WTC11 (cell line): Measurements from ENCODE around the gene AFP. TPM values are rescaled to one million over a fixed set of nuclear protein-coding genes. Genes with fewer than 3 reads are reported as not detected.

ENCODE experiments used
- ATAC-seq: fragments of 200-7000 bp; cut with Tn5 transposase; 2 replicates; pipeline ENCODE4 v1.10.0; 2021; ENCODE audit warnings: mild to moderate bottlenecking, moderate library complexity
- CTCF ChIA-PET: fragments of 300-600 bp; sonication (Branson Sonifier 250); formaldehyde crosslinking; loops from one replicate; lab custom pipeline; 2021; ENCODE audit warnings: antibody characterized with exemption; lab: Charles Lee
- POLR2A ChIA-PET: fragments of 350-600 bp; sonication (Branson Sonifier 250); formaldehyde crosslinking; loops from one replicate; lab custom pipeline; 2021; ENCODE audit warnings: antibody characterized with exemption; lab: Charles Lee
- DNase-seq: peaks from one replicate; pipeline ENCODE4 v3.0.0; 2021; ENCODE audit warnings: low spot score
- H3K27ac Mint-ChIP-seq: 2 replicates; pipeline ENCODE4 v1.8.0; 2021; ENCODE audit warnings: mixed read lengths
- H3K27me3 Mint-ChIP-seq: 2 replicates; pipeline ENCODE4 v1.8.0; 2021; ENCODE audit warnings: low read depth, mild to moderate bottlenecking, moderate library complexity, mixed read lengths
- H3K36me3 Mint-ChIP-seq: 2 replicates; pipeline ENCODE4 v1.8.0; 2021; ENCODE audit warnings: mixed read lengths
- H3K4me1 Mint-ChIP-seq: 2 replicates; pipeline ENCODE4 v1.8.0; 2022; ENCODE audit warnings: mixed read lengths
- H3K4me3 Mint-ChIP-seq: 2 replicates; pipeline ENCODE4 v1.8.0; 2021; ENCODE audit warnings: mild to moderate bottlenecking, moderate library complexity, mixed read lengths
- H3K9me3 Mint-ChIP-seq: 2 replicates; pipeline ENCODE4 v1.8.0; 2021; ENCODE audit warnings: mixed read lengths
- AR ChIP-seq: fragments of 250-450 bp; sonication (Bioruptor Pico); IDR thresholded peaks from 2 replicates; pipeline ENCODE4 v1.9.0; 2021; ENCODE audit warnings: mild to moderate bottlenecking
- CBFB ChIP-seq: sonication (generic); formaldehyde crosslinking; IDR thresholded peaks from 2 replicates; pipeline ENCODE4 v1.8.1; 2022; ENCODE audit warnings: mild to moderate bottlenecking, low read depth, missing genetic modification reagents
- CREM ChIP-seq: sonication (generic); formaldehyde crosslinking; IDR thresholded peaks from 2 replicates; pipeline ENCODE4 v1.8.1; 2022; ENCODE audit warnings: mild to moderate bottlenecking, missing genetic modification reagents, moderate library complexity
- FOXK1 ChIP-seq: sonication (generic); formaldehyde crosslinking; IDR thresholded peaks from 2 replicates; pipeline ENCODE4 v1.8.0; 2022; ENCODE audit warnings: mild to moderate bottlenecking, moderate library complexity, missing genetic modification reagents
- GRHL2 ChIP-seq: fragments of 250-450 bp; sonication (Bioruptor Pico); IDR thresholded peaks from 2 replicates; pipeline ENCODE4 v1.8.0; 2022; ENCODE audit warnings: mild to moderate bottlenecking, moderate library complexity; ENCODE audit not compliant: insufficient replicate concordance, severe bottlenecking
- SOX15 ChIP-seq: fragments of 250-450 bp; sonication (Bioruptor Pico); IDR thresholded peaks from 2 replicates; pipeline ENCODE4 v1.9.0; 2021; ENCODE audit warnings: mild to moderate bottlenecking
- STAT6 ChIP-seq: sonication (generic); formaldehyde crosslinking; conservative IDR thresholded peaks from 2 replicates; pipeline ENCODE4 v1.8.1; 2023; ENCODE audit warnings: mild to moderate bottlenecking, low read depth, missing genetic modification reagents, moderate library complexity
- ZNF219 ChIP-seq: sonication (generic); formaldehyde crosslinking; IDR thresholded peaks from 2 replicates; pipeline ENCODE4 v1.8.0; 2023; ENCODE audit warnings: missing genetic modification reagents, mild to moderate bottlenecking, borderline replicate concordance
- ZNF512 ChIP-seq: sonication (generic); formaldehyde crosslinking; IDR thresholded peaks from 2 replicates; pipeline ENCODE4 v1.8.1; 2022; ENCODE audit warnings: missing genetic modification reagents, borderline replicate concordance
- total RNA-seq: library from RNA; stranded (reverse); gene quantifications from 3 replicates; pipeline ENCODE4 v1.2.3, GENCODE V29; 2021
- TF ChIP-seq, protein P1 (sequence below): sonication (generic); formaldehyde crosslinking; conservative IDR thresholded peaks from 2 replicates; pipeline ENCODE4 v1.8.1; 2022; ENCODE audit warnings: mild to moderate bottlenecking, missing genetic modification reagents
- TF ChIP-seq, protein P2 (sequence below): fragments of 250-450 bp; sonication (Bioruptor Pico); IDR thresholded peaks from 2 replicates; pipeline ENCODE4 v2.1.2; 2022; ENCODE audit warnings: mild to moderate bottlenecking, moderate library complexity
- TF ChIP-seq, protein P3 (sequence below): sonication (generic); formaldehyde crosslinking; IDR thresholded peaks from 2 replicates; pipeline ENCODE4 v1.8.1; 2023; ENCODE audit warnings: mild to moderate bottlenecking, missing genetic modification reagents, borderline replicate concordance
- TF ChIP-seq, protein P4 (sequence below): sonication (generic); formaldehyde crosslinking; IDR thresholded peaks from 2 replicates; pipeline ENCODE4 v1.8.1; 2023; ENCODE audit warnings: mild to moderate bottlenecking, missing genetic modification reagents

The AFP gene
- total RNA-seq, 1 experiment from 2014 or later = 1.8 TPM

DNA sequence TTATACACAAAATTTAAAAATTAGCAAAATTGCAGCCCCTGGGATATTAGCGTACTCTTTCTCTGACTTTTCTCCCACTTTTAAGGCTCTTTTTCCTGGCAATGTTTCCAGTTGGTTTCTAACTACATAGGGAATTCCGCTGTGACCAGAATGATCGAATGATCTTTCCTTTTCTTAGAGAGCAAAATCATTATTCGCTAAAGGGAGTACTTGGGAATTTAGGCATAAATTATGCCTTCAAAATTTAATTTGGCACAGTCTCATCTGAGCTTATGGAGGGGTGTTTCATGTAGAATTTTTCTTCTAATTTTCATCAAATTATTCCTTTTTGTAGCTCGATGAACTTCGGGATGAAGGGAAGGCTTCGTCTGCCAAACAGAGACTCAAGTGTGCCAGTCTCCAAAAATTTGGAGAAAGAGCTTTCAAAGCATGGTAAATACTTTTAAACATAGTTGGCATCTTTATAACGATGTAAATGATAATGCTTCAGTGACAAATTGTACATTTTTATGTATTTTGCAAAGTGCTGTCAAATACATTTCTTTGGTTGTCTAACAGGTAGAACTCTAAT is 26.0 kb upstream of the AFP start:
- no peak overlapping the region for H3K27ac Mint-ChIP-seq
- H3K27me3 Mint-ChIP-seq = no peaks in the 10 kb centered on the region
- TF ChIP-seq CBFB (CRISPR knock-in tag) (no peak), GRHL2 (CRISPR knock-in tag) (no peak), FOXK1 (no peak), ZNF512 (CRISPR knock-in tag) (no peak), ZNF219 (CRISPR knock-in tag) (no peak), STAT6 (CRISPR knock-in tag) (no peak)
- H3K4me1 Mint-ChIP-seq = peaks cover 10% of the 10 kb centered on the region
- ChIA-PET CTCF (no interaction called here), POLR2A (no interaction called here)
- H3K36me3 Mint-ChIP-seq = no peaks in the 10 kb centered on the region
- no peak overlapping the region for H3K4me3 Mint-ChIP-seq
- DNase-seq (no peak), ATAC-seq (no peak)
- H3K9me3 Mint-ChIP-seq = no peaks in the 10 kb centered on the region

GRCh38 chr4:73410916-73411730 is 24.9 kb upstream of the AFP start:
- POLR2A ChIA-PET = no interaction called here
- CTCF ChIA-PET = interaction anchor here (1.1 kb wide), 1 partner anchor 78 kb away, joined by 3 read pairs; no protein-coding TSS in a partner anchor
- ATAC-seq = no peak
- Mint-ChIP-seq H3K36me3 (no peaks in the 10 kb centered on the region), H3K4me1 (peaks cover 13% of the 10 kb centered on the region), H3K9me3 (no peaks in the 10 kb centered on the region), H3K4me3 (no peak overlapping the region), H3K27me3 (no peaks in the 10 kb centered on the region), H3K27ac (no peak overlapping the region)
- no peak for TF ChIP-seq ZNF219 (CRISPR knock-in tag)
- TF ChIP-seq, protein P1, sequence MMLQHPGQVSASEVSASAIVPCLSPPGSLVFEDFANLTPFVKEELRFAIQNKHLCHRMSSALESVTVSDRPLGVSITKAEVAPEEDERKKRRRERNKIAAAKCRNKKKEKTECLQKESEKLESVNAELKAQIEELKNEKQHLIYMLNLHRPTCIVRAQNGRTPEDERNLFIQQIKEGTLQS = no peak
- no peak for TF ChIP-seq SOX15 (CRISPR knock-in tag)
- TF ChIP-seq, protein P2, sequence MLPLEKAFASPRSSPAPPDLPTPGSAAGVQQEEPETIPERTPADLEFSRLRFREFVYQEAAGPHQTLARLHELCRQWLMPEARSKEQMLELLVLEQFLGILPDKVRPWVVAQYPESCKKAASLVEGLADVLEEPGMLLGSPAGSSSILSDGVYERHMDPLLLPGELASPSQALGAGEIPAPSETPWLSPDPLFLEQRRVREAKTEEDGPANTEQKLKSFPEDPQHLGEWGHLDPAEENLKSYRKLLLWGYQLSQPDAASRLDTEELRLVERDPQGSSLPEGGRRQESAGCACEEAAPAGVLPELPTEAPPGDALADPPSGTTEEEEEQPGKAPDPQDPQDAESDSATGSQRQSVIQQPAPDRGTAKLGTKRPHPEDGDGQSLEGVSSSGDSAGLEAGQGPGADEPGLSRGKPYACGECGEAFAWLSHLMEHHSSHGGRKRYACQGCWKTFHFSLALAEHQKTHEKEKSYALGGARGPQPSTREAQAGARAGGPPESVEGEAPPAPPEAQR (CRISPR knock-in tag) = no peak
- TF ChIP-seq, protein P3, sequence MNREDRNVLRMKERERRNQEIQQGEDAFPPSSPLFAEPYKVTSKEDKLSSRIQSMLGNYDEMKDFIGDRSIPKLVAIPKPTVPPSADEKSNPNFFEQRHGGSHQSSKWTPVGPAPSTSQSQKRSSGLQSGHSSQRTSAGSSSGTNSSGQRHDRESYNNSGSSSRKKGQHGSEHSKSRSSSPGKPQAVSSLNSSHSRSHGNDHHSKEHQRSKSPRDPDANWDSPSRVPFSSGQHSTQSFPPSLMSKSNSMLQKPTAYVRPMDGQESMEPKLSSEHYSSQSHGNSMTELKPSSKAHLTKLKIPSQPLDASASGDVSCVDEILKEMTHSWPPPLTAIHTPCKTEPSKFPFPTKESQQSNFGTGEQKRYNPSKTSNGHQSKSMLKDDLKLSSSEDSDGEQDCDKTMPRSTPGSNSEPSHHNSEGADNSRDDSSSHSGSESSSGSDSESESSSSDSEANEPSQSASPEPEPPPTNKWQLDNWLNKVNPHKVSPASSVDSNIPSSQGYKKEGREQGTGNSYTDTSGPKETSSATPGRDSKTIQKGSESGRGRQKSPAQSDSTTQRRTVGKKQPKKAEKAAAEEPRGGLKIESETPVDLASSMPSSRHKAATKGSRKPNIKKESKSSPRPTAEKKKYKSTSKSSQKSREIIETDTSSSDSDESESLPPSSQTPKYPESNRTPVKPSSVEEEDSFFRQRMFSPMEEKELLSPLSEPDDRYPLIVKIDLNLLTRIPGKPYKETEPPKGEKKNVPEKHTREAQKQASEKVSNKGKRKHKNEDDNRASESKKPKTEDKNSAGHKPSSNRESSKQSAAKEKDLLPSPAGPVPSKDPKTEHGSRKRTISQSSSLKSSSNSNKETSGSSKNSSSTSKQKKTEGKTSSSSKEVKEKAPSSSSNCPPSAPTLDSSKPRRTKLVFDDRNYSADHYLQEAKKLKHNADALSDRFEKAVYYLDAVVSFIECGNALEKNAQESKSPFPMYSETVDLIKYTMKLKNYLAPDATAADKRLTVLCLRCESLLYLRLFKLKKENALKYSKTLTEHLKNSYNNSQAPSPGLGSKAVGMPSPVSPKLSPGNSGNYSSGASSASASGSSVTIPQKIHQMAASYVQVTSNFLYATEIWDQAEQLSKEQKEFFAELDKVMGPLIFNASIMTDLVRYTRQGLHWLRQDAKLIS (CRISPR knock-in tag) = no peak
- no peak for TF ChIP-seq CREM (CRISPR knock-in tag)
- TF ChIP-seq, protein P4, sequence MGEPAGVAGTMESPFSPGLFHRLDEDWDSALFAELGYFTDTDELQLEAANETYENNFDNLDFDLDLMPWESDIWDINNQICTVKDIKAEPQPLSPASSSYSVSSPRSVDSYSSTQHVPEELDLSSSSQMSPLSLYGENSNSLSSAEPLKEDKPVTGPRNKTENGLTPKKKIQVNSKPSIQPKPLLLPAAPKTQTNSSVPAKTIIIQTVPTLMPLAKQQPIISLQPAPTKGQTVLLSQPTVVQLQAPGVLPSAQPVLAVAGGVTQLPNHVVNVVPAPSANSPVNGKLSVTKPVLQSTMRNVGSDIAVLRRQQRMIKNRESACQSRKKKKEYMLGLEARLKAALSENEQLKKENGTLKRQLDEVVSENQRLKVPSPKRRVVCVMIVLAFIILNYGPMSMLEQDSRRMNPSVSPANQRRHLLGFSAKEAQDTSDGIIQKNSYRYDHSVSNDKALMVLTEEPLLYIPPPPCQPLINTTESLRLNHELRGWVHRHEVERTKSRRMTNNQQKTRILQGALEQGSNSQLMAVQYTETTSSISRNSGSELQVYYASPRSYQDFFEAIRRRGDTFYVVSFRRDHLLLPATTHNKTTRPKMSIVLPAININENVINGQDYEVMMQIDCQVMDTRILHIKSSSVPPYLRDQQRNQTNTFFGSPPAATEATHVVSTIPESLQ (CRISPR knock-in tag) = no peak
- no peak for TF ChIP-seq AR (CRISPR knock-in tag)
- DNase-seq = no peak
